ENCODE data around the gene IFTAP. TPM values are rescaled to one million over a fixed set of nuclear protein-coding genes. Genes with fewer than 3 reads are reported as not detected.

The IFTAP gene
- total and polyA plus RNA-seq, 2 of the 13 experiments (the other 11 are each of a cell fraction or from before 2014, with no cell fraction given): 11.3 to 29.4 TPM

- TF ChIP-seq KAT8 (CRISPR knock-in tag; IDR thresholded peaks at IDR 0.05): peak; percentile 96
- no peak for TF ChIP-seq TMF1 (CRISPR knock-in tag; IDR thresholded peaks at IDR 0.05; ENCODE audit: low read depth)
- no peak for TF ChIP-seq KAT2B (IDR thresholded peaks at IDR 0.05; ENCODE audit: borderline replicate concordance, low read depth, low read length)
- 0 out of 2 replicates have a peak, but pooled peaks have one; percentile 50 for TF ChIP-seq ZNF142 (CRISPR knock-in tag; IDR thresholded peaks at IDR 0.05)
- peak; percentile 56 for TF ChIP-seq CEBPG (CRISPR knock-in tag; IDR thresholded peaks at IDR 0.05)
- peak; percentile 55; the same call in 1 of the 2 replicates for TF ChIP-seq DMAP1 (CRISPR knock-in tag; IDR thresholded peaks at IDR 0.05)
- peak; percentile 36; the same call in 1 of the 2 replicates for TF ChIP-seq ZNF691 (CRISPR knock-in tag; IDR thresholded peaks at IDR 0.05; ENCODE audit: borderline replicate concordance, low read depth)
- peak; percentile 55; the same call in 1 of the 2 replicates for TF ChIP-seq DRAP1 (CRISPR knock-in tag; IDR thresholded peaks at IDR 0.05)
- TF ChIP-seq ZFP90 (CRISPR knock-in tag; IDR thresholded peaks at IDR 0.05; ENCODE audit: borderline replicate concordance): 0 out of 2 replicates have a peak, but pooled peaks have one; percentile 45
- peak; percentile 58; the same call in 1 of the 2 replicates for TF ChIP-seq UBTF (CRISPR knock-in tag; IDR thresholded peaks at IDR 0.05)
- TF ChIP-seq ZHX1 (CRISPR knock-in tag; IDR thresholded peaks at IDR 0.05; ENCODE audit: low read depth): no peak
- TF ChIP-seq CREM (IDR thresholded peaks at IDR 0.05): peak; percentile 95
- TF ChIP-seq CREM (CRISPR knock-in tag; IDR thresholded peaks at IDR 0.05): no peak
Observed at GRCh38 chr11:36594316-36594989, at the start of gene IFTAP (continued).

Measured in HepG2 (cell line).